ENCODE results near the gene ARFIP1. TPM values are rescaled to one million over a fixed set of nuclear protein-coding genes. Genes with fewer than 3 reads are reported as not detected.

The ARFIP1 gene
- total RNA-seq, 2 experiments from 2014 or later, result 20.1 to 25.0 TPM

GRCh38 chr4:152961773-152962115 is 182.0 kb downstream of the ARFIP1 start:
- no peaks in the 10 kb centered on the region for H3K36me3 Mint-ChIP-seq
- no peak for DNase-seq

More at GRCh38 chr4:152961773-152962115, 182.0 kb downstream of the ARFIP1 start:
- no peaks in the 10 kb centered on the region for H3K9me3 Mint-ChIP-seq (ENCODE audit: low read depth)
- no peak for ATAC-seq
- H3K27ac Mint-ChIP-seq, result no peak overlapping the region
- H3K4me3 Mint-ChIP-seq, result no peak overlapping the region
- CTCF ChIA-PET, result no interaction called here
- no peaks in the 10 kb centered on the region for H3K4me1 Mint-ChIP-seq
- H3K27me3 Mint-ChIP-seq, result peaks cover 16% of the 10 kb centered on the region

Other genes starting within 250 kb of the ARFIP1 start
- 10 to 100 TPM; 49.3 to 62.9 TPM for gene FBXW7, start 243.9 kb upstream of the ARFIP1 start, total RNA-seq
- gene TMEM154, start 100.0 kb upstream of the ARFIP1 start, total RNA-seq, result 10 to 100 TPM; 23.9 to 25.4 TPM
- under 1 TPM; 0.40 to 0.53 TPM for gene TIGD4, start 224 bp upstream of the ARFIP1 start, total RNA-seq
- under 1 TPM; 0.12 to 0.14 TPM for gene FHDC1, start 156.4 kb downstream of the ARFIP1 start, total RNA-seq